OCI-M2 (cell line): ENCODE results near the gene HDHD5.

Experiments used
- DNase-seq: peaks from one replicate; lab custom pipeline; 2025; ENCODE audit not compliant: unreplicated experiment; lab: John Stamatoyannopoulos, UW

Gene HDHD5

DNA sequence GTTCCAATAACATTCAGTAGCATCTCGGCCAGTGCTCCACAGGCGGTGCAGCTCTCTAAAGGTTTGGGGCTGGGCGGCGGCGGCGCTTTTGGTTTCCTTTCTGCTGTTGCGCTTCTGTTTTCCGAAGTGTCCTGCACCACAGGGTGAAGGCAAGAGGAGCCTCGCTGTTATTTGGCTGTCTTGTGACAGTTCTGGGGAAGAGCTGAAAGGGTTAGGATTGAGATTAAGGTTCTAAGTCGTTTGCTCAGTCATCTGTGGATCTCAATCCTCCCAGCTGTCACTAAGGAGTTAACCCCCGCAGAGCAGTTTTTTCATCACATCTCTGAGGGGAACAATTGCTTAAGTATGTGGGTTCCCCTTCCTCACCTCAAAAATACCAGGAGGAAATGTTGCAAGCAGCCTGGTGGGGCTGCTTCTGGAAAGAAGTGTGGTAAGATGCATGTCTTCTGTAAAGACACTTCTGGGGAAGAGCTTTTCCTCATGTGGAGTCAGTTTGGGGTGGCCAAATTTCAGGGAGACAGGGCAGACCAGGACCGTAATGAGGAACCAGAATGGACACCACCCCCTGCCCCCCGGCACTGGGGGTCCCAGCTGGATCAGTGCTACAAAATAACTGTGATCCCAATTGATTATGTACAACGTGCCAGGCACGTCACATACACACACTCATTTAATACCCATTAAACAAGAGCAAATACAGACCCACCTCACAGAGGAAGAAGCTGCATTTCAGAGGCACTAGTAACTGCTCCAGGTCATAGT lies 52.1 kb downstream of the HDHD5 start:
- DNase-seq, result no peak

DNA sequence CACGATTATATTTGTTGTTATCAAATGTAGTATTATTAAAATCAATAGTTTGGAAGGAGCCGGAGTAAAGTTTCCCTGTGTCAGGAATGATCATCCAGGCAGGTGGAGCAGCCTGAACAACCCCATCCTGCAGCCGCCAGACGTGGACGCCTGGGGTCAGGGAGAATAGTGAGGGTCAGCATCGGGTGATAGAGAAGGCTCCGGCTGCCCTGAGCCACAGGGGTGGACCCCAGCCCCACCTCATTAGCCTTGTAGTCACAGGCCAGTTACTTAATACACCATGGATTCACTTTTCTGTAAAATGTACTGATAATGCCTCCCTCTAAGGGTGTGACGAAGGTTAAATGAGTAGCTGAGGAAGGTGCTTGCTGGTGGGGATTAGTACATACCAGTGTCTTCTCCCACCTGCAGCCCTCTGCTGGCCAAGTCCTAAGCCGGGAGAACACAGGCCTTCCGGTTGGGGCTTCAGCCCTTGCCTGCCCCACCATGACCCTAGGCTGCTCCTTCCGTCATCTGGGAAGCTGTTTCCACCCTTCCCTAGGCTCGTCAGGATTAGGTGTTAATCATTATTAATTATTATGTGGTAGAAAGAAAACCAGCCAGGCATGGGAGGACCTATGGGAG lies 52.8 kb downstream of the HDHD5 start:
- DNase-seq, result no peak

DNA sequence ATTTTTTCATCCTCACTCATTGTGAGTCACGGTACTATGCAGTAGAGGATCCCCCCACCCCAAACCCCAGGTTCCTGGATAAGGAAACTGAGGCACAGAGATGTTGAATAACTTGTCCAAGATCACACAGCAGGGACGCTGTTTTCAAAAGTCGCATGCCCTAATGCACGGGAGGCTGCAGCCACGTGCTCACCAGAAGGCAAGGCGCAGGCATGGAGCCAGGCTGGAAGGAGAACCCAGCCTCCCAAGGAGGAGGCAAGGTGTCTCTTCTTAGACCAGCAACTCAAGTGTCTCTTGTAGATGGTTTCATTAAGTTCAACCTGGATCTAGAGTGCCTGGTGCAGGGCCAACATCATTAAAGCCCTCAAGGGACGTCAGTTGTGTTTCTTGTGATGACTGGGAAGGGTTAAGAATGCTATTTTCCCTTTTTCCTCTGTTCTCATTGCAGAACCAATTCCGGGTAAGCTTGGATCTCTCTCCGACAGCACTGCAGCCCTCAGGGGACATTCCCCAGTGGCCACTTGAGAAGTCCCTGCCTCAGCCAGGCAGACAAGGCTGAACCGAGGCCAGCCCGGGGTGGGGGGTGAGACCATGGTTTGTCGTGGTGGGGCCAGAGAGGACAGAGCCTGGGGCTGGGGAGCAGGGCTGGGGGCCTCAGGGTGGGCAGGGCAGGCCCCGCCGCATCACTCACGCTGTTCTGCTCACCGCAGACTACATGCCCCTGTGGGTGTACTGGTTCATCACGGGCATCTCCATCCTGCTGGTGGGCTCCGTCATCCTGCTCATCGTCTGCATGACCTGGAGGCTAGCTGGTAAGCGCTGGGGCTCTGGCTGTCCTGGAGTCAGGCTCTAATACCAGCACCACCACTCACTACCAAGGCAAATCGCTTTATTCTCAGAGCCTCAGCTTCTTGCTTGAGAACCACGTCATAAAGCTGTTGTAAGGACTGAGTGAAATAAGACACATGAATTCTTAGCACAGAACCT lies 53.6 kb downstream of the HDHD5 start:
- DNase-seq, result no peak

DNA sequence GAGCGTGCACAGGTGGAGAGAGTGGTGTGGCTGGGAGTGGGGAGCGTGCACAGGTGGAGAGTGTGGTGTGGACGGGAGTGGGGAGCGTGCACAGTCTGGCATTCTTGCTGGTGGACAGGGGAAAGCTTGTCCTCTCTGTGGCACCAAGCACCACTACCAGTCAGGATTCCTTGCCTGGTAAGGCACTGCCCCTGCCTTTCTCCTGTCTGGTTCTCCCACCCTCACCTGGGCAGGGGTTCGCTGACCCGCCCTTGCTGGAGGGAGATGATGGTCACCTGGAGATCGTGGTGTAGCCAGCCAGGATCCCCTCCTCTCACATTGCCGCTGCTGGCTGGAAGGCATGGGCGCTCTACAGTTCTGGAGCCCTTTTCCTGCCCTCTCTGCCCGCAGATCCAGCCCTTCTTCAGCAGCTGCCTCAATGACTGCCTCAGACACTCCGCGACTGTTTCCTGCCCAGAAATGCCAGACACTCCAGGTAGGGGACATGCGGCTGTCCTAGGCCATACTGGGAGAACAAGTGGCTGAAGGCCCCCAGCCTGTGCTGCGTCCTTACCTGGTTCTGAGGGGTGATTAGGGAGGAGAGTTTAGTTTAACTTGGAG lies 54.6 kb downstream of the HDHD5 start:
- no peak for DNase-seq

DNA sequence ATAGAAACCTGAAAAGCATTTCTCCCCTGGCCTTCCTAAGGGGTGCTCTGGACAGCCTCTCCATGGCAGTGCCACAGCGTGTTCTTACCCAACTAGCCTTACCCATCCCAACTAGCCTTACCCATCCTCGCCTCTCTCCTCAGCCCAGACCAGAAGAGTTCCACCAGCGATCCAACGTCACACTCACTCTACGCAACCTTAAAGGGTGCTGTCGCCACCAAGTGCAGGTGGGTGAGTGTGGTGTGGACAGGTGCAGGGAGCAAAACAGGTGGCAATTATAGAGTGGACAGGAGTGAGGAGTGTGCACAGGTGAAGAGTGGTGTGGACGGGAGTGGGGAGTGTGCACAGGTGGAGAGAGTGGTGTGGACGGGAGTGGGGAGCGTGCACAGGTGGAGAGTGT lies 55.7 kb downstream of the HDHD5 start:
- DNase-seq, result no peak

DNA sequence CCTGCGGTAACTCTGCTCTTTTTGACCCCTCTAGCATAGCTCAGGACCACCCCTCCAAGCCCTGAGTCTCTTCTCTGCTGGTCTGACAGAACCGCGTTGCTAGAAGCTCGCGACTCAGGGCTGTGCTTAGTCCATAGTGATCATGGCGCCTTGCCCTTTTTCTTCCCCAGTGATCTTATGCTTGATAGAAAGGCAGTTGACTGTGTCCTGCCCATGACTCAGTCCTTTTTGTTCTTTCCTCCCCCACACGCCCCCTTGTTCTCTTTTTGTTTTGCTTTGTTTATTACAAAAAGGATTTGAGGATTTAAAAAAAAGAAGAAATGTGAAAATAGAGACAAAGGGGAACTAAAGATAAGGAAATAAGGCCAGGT lies 56.8 kb downstream of the HDHD5 start:
- DNase-seq, result no peak

DNA sequence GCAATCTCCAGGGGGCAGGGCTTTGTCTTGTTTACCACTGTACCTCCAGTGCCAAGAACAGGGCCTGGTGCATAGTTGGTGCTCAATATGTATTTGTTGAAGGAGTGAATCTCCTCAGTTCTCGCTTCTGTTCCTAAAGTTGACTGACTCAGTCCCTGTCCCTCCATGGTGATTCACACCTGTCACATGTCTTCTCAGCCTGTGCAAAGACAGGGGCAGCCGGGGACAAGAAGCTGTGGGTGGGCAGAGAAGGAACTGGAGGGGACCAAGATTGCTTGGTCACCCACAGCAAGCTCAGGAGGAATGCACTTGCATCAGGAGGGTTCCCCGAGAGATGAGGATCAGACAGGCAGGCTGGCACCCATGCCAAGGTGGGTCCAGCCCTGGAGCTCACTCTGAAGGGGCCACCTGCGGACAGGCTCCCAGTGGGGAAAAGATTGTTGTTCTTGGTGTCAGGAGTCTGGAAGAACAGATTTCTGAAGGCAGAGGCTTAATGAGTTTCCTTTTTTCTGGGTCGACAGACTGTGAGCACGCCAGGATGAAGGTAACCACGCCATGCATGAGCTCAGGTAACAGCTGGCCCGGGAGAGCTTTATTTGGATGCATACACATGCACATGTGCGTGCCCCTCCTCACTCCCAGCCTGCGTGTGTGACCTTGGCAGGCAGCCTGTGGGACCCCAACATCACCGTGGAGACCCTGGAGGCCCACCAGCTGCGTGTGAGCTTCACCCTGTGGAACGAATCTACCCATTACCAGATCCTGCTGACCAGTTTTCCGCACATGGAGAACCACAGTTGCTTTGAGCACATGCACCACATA lies 57.4 kb downstream of the HDHD5 start:
- DNase-seq, result no peak

DNA sequence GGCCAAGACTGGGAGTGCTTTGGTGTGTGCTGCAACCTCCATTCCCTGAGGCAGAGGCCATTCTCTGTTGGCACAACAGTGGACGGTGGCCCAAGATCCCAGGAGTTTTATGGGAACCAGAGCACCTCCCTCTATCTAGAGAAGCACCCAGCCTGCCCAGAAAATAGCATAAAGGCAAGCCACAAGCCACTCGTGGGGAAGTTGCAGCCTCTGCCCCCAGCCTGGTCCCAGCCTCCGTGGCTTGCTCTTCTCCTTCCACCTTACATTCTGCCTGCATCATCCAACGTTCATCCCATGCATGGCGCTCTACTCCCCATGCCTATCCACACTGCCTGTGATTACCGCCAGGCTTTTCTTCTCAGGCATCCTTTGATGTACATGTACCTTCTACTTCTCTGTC lies 58.5 kb downstream of the HDHD5 start:
- no peak for DNase-seq

DNA sequence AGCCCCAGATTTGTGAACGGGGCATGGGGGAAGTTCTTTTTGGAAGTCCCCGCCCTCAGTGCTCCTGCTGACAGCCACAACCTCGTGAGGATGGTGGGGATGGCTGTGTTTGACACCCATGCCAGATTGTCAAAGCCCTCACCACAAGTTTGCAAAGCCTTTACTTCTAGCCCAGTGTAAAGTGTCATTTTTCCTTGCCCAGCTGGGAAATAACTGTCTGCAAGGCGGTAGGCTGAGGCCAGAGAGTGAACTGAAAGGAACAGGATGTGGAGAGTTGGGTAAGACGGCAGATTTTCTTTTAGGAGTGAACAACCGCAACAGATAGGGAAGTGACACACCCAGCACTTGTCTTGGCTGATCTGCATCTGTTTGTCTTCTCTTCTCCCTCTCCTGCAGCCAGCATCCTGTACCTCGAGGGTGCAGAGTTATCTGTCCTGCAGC lies 60.7 kb downstream of the HDHD5 start:
- DNase-seq, result no peak

DNA sequence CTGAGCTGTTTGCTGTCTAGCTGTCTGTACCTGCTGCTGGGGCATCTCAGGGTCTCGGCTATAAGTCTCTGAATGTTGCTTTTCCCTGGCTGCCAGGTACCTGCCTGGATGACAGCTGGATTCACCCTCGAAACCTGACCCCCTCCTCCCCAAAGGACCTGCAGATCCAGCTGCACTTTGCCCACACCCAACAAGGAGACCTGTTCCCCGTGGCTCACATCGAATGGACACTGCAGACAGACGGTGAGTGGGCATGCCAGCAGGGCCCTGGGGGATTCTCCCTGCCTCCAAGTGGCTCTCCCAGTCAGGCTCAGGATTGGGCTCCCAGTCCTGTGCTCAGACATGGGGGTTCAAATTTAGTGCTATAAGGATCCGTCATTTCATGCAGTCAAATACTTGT lies 61.4 kb downstream of the HDHD5 start:
- no peak for DNase-seq

DNA sequence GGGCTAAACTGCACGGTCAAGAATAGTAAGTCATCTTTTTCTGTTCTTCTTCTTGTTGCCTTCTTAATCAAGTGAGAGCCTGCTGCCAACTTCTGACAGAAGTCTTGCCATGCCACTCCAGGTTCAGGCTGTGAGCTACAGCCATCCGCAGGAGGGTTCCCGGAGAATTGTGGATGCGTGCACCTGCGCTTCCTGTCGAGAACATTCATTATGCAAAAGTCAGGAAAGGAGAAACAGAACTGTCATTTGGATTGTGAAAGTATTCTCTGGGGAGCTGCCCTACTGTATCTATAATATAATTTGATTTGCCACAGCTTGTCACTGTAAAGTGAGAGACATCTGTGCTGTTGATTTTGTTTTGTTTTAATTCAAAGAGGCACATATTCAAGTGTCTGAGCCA lies 62.0 kb downstream of the HDHD5 start:
- no peak for DNase-seq

DNA sequence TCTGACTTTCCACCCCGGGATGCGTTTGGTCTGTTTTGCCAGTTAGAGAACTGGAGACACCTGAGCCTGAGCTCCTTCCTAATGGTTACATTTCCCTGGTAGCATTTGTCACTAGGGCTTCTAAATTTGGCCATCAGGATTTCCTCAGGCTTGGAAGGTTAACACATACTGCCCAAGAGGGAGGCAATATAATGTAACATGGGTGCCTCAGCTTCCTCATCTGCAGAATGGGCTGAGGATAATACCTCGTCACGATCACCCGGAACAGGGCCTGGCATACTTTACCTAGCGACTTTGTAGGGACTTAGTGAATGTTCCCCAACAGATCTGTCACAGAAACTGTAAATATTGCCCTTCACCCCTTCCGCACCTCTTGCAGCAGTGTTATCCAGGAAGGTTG lies 63.0 kb downstream of the HDHD5 start:
- DNase-seq, result no peak

DNA sequence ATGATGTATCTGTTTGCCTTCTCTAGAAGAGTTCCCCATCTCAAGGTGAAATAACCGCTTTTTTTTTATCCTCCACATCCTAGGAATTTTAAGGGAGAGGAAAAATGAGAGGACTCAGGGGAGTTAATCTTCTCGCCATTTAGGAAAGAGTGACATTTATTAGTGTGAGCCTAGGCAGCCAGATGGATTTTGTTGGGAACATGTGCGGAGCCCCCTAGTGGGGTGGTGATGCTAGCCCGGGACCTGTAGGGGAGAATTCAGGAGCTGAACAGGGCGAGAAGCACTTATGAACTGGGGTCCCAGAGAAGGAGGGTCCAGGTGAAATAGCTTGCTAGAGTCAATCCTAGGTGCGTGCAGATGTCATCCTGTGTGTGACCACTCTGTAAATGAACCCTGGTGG lies 63.5 kb downstream of the HDHD5 start:
- no peak for DNase-seq

DNA sequence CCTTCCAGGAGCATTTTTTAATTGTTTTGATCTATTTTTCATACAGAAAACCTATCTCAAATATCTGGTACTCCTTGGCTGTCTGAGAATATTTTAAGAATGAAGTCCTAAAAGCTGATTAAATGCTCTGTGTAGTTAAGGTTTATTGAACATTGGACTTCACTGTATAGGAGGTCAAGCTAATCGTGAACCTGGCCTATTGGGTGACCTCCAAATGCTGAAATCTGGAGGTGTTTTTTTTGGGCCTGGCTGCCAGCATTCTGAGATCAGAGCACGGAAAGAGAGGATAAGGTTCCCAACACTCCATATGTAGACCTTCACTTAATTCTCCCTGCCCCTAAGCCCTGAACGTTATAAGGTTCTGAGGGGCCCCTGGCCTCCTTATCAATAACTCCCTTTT lies 66.0 kb downstream of the HDHD5 start:
- no peak for DNase-seq

DNA sequence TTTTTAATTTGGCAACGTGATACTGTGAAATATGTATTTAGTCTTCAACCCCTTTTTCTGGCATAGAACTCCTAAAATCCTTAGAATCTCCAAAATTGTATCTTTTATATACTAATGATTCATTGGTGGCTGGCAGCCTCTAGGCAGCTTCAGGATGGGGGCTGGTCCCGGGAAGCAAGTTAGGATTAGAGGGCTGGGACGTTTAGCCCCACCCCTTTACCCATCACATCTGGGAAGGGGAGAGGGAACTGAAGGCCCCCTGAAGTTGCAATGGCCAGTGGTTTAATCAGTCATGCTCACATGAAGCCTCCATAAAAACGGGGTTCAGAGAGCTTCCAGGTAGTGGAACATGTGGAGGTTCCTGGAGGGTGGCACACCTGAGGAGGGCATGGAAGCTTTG lies 67.2 kb downstream of the HDHD5 start:
- DNase-seq, result no peak

DNA sequence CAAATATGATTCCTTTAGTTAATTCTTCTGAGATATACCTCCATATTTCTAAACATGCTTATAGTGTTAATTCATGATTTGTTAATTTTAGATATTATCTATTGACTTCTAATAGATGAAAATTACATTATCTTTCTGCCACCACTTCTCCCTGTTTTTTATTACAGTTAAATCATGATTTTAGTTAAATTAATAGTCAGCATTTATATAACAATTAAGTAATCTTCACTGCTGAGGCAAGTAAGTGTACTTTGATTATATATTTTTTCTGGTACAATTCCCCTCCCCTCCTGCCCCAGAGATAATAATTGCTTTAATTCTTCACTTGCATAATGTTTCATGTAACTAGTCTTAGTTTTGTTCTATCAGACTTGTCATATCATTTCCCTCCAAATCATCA lies 68.5 kb downstream of the HDHD5 start:
- DNase-seq, result no peak
